ENCODE data around the gene RUNX2. TPM values are rescaled to one million over a fixed set of nuclear protein-coding genes. Genes with fewer than 3 reads are reported as not detected.

Gene RUNX2
- total and polyA plus RNA-seq, 2 of the 8 experiments (the other 6 are each of a cell fraction or from before 2014, with no cell fraction given), result 0.26 to 1.2 TPM

- WGBS, 2 experiments (ENCODE audit: extremely low coverage in 1 of 2, insufficient coverage in 1 of 2, insufficient read length in 1 of 2, insufficient replicate concordance in 2 of 2, low coverage in 1 of 2, low lambda C conversion rate in 2 of 2, missing lambda C conversion rate in 1 of 2), result 70% methylated on average over 2 of the region's 2 CpGs; no CpG with 5 or more reads in 1 of the 2 experiments
- Histone ChIP-seq H2AFZ (ENCODE audit: low read length) (no peak overlapping the region), H3K79me2 (ENCODE audit: control insufficient read depth in 1 of 2, insufficient read depth in 2 of 2, low read length in 2 of 2) (no peaks in the 10 kb centered on the region)
Observed at GRCh38 chr6:45691426-45691825, 363.3 kb downstream of the RUNX2 start.

More at GRCh38 chr6:45691426-45691825, 363.3 kb downstream of the RUNX2 start:
- Histone ChIP-seq H3K4me2 (ENCODE audit: insufficient read depth in 1 of 2, low read depth in 2 of 2, low read length in 2 of 2) (no peak overlapping the region), H3K18ac (ENCODE audit: extremely low read depth, low read length) (no peak overlapping the region), H3K9ac (replicated peaks in 1 of 4; ENCODE audit: extremely low read depth in 1 of 4, low read depth in 3 of 4, low read length in 3 of 4) (no peak overlapping the region), H3K27me3 (replicated peaks in 1 of 4; ENCODE audit: control insufficient read depth in 3 of 4, extremely low read depth in 1 of 4, insufficient read depth in 3 of 4, low read length in 3 of 4) (no peaks in the 10 kb centered on the region), H2BK12ac (ENCODE audit: low read depth, low read length) (no peak overlapping the region), H3K9me3 (ENCODE audit: insufficient read depth in 2 of 2, low read depth in 1 of 2, low read length in 1 of 2) (no peaks in the 10 kb centered on the region), H3K23me2 (ENCODE audit: low read depth, low read length) (no peaks in the 10 kb centered on the region), H3K23ac (ENCODE audit: insufficient read length) (no peak overlapping the region), H2BK15ac (ENCODE audit: low read length) (no peak overlapping the region), H2BK120ac (replicated peaks; ENCODE audit: low read depth, low read length) (no peak overlapping the region), H4K5ac (ENCODE audit: insufficient read length, low read depth, low read length) (no peak overlapping the region), H3K56ac (replicated peaks; ENCODE audit: insufficient read length, low read depth, low read length) (no peak overlapping the region), H4K91ac (replicated peaks; ENCODE audit: insufficient read length, low read length) (no peak overlapping the region), H4K8ac (ENCODE audit: extremely low read depth, insufficient read depth, low read length) (no peak overlapping the region), H2BK20ac (ENCODE audit: low read length) (no peak overlapping the region), H2AK5ac (ENCODE audit: low read depth, low read length) (no peak overlapping the region), H3K36me3 (ENCODE audit: control insufficient read depth in 2 of 4, insufficient read depth in 4 of 4, low read length in 3 of 4) (no peaks in the 10 kb centered on the region), H3K79me1 (ENCODE audit: low read depth, low read length) (no peaks in the 10 kb centered on the region), H3K4me1 (replicated peaks in 1 of 4; ENCODE audit: control insufficient read depth in 3 of 4, insufficient read depth in 4 of 4, low read length in 3 of 4) (no peaks in the 10 kb centered on the region), H3K14ac (ENCODE audit: insufficient read length) (no peak overlapping the region), H3K4ac (replicated peaks; ENCODE audit: insufficient read length, low read depth, low read length) (no peak overlapping the region), H3K27ac (ENCODE audit: low read depth, low read length) (no peak overlapping the region), H2BK5ac (ENCODE audit: low read depth, low read length) (no peak overlapping the region), H4K20me1 (replicated peaks in 1 of 2; ENCODE audit: control insufficient read depth in 1 of 2, insufficient read depth in 2 of 2, low read length in 2 of 2) (no peaks in the 10 kb centered on the region), H3K4me3 (ENCODE audit: extremely low read depth in 1 of 4, insufficient read depth in 2 of 4, low read depth in 3 of 4, low read length in 4 of 4) (no peak overlapping the region)
- TF ChIP-seq USF2 (IDR thresholded peaks at IDR 0.05; ENCODE audit: low read length) (no peak), HDAC2 (IDR thresholded peaks at IDR 0.05; ENCODE audit: borderline replicate concordance in 1 of 2, low read depth in 2 of 2, low read length in 2 of 2) (no peak), TEAD4 (IDR thresholded peaks at IDR 0.05; ENCODE audit: low read depth, low read length) (no peak), RXRA (IDR thresholded peaks at IDR 0.05; ENCODE audit: insufficient read depth, low read depth, low read length) (no peak), TBP (IDR thresholded peaks at IDR 0.05; ENCODE audit: low read depth, low read length) (no peak), GABPA (IDR thresholded peaks at IDR 0.05; ENCODE audit: borderline replicate concordance, insufficient read depth, low read length) (no peak), POU5F1 (IDR thresholded peaks at IDR 0.05; ENCODE audit: low read depth, low read length) (no peak), HDAC6 (IDR thresholded peaks at IDR 0.05; ENCODE audit: low read depth, low read length) (no peak), ASH2L (IDR thresholded peaks at IDR 0.05; ENCODE audit: low read length) (no peak), CHD1 (IDR thresholded peaks at IDR 0.05; ENCODE audit: low read depth, low read length) (no peak), ZNF274 (IDR thresholded peaks at IDR 0.05; ENCODE audit: borderline replicate concordance, extremely low read depth, low read length) (no peak), CREB1 (IDR thresholded peaks at IDR 0.05) (no peak), SIX5 (IDR thresholded peaks at IDR 0.05; ENCODE audit: low read depth, low read length) (no peak), SIN3A (conservative IDR thresholded peaks at IDR 0.05 in 1 of 2, IDR thresholded peaks at IDR 0.05 in 1 of 2; ENCODE audit: low read depth in 1 of 2, low read length in 2 of 2) (no peak)
- ChIA-PET POLR2A (ENCODE audit: partially characterized antibody) (no interaction called here), CTCF (ENCODE audit: partially characterized antibody) (interaction anchor here (1.0 kb wide), 1 partner anchor 190 kb away, joined by 3 read pairs; no protein-coding TSS in a partner anchor)
- FAIRE-seq, result no peak
- DNase-seq (ENCODE audit: low read depth in 1 of 2, low spot score in 2 of 2), result no peak

Data from H1 (cell line).